HG02623 (cell line): ENCODE results near the gene ABITRAM.

Experiments
- ATAC-seq: cut with Tn5 transposase; IDR thresholded peaks from one replicate; pipeline ENCODE4 v1.9.1; 2021; ENCODE audit warnings: moderate library complexity; ENCODE audit not compliant: unreplicated experiment

Gene ABITRAM

DNA sequence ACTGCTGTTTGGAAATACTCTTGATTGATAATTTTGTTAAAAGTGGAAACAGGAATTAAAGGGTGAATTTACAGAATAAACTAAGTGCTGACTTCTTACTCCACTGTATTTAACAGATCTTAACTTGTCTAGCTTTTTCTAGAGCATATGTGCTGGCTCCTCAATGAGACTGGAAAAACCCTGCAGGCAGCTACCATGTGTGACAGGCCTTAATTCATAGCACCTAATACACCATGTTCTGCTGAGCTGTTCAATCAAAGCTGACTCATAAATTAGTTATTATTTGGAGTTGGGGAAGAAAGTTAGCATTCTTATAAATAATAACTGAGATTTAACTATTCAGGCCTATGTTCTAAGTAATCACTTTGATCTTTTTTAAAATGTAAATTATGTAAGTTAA lies 49.7 kb downstream of the ABITRAM start:
- ATAC-seq = no peak
